HepG2 (cell line): ENCODE measurements around the gene ARFGEF2. TPM values are rescaled to one million over a fixed set of nuclear protein-coding genes. Genes with fewer than 3 reads are reported as not detected.
A peak's percentile ranks its signal among the peaks of the same experiment; 100 is the strongest.

Experiments
- CCDC6 ChIP-seq: sonication (generic); formaldehyde crosslinking; IDR thresholded peaks from 2 replicates; pipeline ENCODE4 v1.8.1; 2022; ENCODE audit warnings: mild to moderate bottlenecking, missing genetic modification reagents, moderate library complexity
- ERF ChIP-seq: IDR thresholded peaks from 2 replicates; pipeline ENCODE4 v1.6.1; 2018; ENCODE audit warnings: missing biosample characterization, missing genetic modification reagents
- FOXA3 ChIP-seq: IDR thresholded peaks from 2 replicates; pipeline ENCODE4 v1.6.1; 2016; ENCODE audit warnings: missing genetic modification reagents, missing compliant biosample characterization
- HOXA3 ChIP-seq: sonication (generic); formaldehyde crosslinking; IDR thresholded peaks from 2 replicates; pipeline ENCODE4 v1.5.0; 2020; ENCODE audit warnings: missing genetic modification reagents
- MAZ ChIP-seq, 2 experiments: sonication (generic) in 1 of 2; formaldehyde crosslinking in 1 of 2; IDR thresholded peaks; 2 replicates each; pipeline versions ENCODE4 v1.5.0 to v1.6.1; 2012 to 2020; ENCODE audit warnings: low read depth in 2 of 2, mild to moderate bottlenecking in 2 of 2, borderline replicate concordance in 1 of 2, improper control_type of control experiment in 1 of 2, low read length in 1 of 2, missing genetic modification reagents in 1 of 2, moderate library complexity in 1 of 2
- NCOA2 ChIP-seq: sonication (generic); formaldehyde crosslinking; IDR thresholded peaks from 2 replicates; pipeline ENCODE4 v1.8.0; 2022; ENCODE audit warnings: inconsistent platforms
- NFE2L2 ChIP-seq: fragments of 150-350 bp; IDR thresholded peaks from 2 replicates; pipeline ENCODE4 v1.6.1; 2014; ENCODE audit warnings: low read length
- REL ChIP-seq: sonication (generic); formaldehyde crosslinking; conservative IDR thresholded peaks from 2 replicates; pipeline ENCODE4 v1.8.0; 2022; ENCODE audit warnings: mild to moderate bottlenecking, missing genetic modification reagents, moderate library complexity
- SRSF1 ChIP-seq: fragments of 200-400 bp; formaldehyde crosslinking; optimal IDR thresholded peaks from 2 replicates; pipeline ENCODE3; 2017; ENCODE audit warnings: mild to moderate bottlenecking, low read depth, low read length, moderate library complexity
- STAG1 ChIP-seq: sonication (generic); formaldehyde crosslinking; IDR thresholded peaks from 2 replicates; pipeline ENCODE4 v1.4.0; 2020; ENCODE audit warnings: missing genetic modification reagents
- TOE1 ChIP-seq: sonication (generic); formaldehyde crosslinking; IDR thresholded peaks from 2 replicates; pipeline ENCODE4 v1.4.0; 2020; ENCODE audit warnings: mild to moderate bottlenecking, missing genetic modification reagents
- ZBTB7B ChIP-seq: sonication (generic); formaldehyde crosslinking; IDR thresholded peaks from 2 replicates; pipeline ENCODE4 v1.4.0; 2020; ENCODE audit warnings: missing genetic modification reagents
- ZFP36L1 ChIP-seq: sonication (generic); formaldehyde crosslinking; IDR thresholded peaks from 2 replicates; pipeline ENCODE4 v1.8.0; 2022; ENCODE audit warnings: mild to moderate bottlenecking, missing genetic modification reagents, moderate library complexity
- ZNF550 ChIP-seq: sonication (generic); formaldehyde crosslinking; IDR thresholded peaks from 2 replicates; pipeline ENCODE4 v1.4.0; 2020; ENCODE audit warnings: mild to moderate bottlenecking, missing genetic modification reagents, borderline replicate concordance
- ZNF83 ChIP-seq: sonication (generic); formaldehyde crosslinking; IDR thresholded peaks from 2 replicates; pipeline ENCODE4 v1.4.0; 2020; ENCODE audit warnings: missing genetic modification reagents, mild to moderate bottlenecking, borderline replicate concordance
- ZNF879 ChIP-seq: sonication (generic); formaldehyde crosslinking; IDR thresholded peaks from 2 replicates; pipeline ENCODE4 v1.8.1; 2023; ENCODE audit warnings: missing genetic modification reagents
- ZSCAN22 ChIP-seq: sonication (generic); formaldehyde crosslinking; IDR thresholded peaks from 2 replicates; pipeline ENCODE4 v1.4.0; 2020; ENCODE audit warnings: mild to moderate bottlenecking, missing genetic modification reagents
- polyA plus RNA-seq, 8 experiments: library from polyadenylated mRNA; depleted of rRNA in 3 of 8; stranded (reverse) in 7 of 8; unstranded in 1 of 8; fragments of >200 nt; fragmentation: Illumina TruSeq in 4 of 8; extraction: Trizol in 4 of 8; gene quantifications; 2 replicates each; pipeline versions ENCODE4 v1.2.1 to v1.2.3, GENCODE V29; 2011 to 2016; ENCODE audit warnings: low read depth in 4 of 8, missing spikeins in 1 of 8, mixed read lengths in 1 of 8; ENCODE audit not compliant: insufficient read depth in 1 of 8
- total RNA-seq, 5 experiments: library from RNA; depleted of rRNA; stranded (reverse); fragments of >200 nt; fragmentation: Illumina TruSeq; extraction: Trizol; gene quantifications; 2 replicates each; pipeline ENCODE4 v1.2.3, GENCODE V29; 2016; ENCODE audit warnings: low read depth in 1 of 5
- TF ChIP-seq, protein P1 (sequence below): sonication (generic); formaldehyde crosslinking; IDR thresholded peaks from 2 replicates; pipeline ENCODE4 v1.5.0; 2020; ENCODE audit warnings: mild to moderate bottlenecking, missing genetic modification reagents

Gene ARFGEF2
- total and polyA plus RNA-seq, 2 of the 13 experiments (the other 11 are each of a cell fraction or from before 2014, with no cell fraction given) = 44.0 to 60.8 TPM

DNA sequence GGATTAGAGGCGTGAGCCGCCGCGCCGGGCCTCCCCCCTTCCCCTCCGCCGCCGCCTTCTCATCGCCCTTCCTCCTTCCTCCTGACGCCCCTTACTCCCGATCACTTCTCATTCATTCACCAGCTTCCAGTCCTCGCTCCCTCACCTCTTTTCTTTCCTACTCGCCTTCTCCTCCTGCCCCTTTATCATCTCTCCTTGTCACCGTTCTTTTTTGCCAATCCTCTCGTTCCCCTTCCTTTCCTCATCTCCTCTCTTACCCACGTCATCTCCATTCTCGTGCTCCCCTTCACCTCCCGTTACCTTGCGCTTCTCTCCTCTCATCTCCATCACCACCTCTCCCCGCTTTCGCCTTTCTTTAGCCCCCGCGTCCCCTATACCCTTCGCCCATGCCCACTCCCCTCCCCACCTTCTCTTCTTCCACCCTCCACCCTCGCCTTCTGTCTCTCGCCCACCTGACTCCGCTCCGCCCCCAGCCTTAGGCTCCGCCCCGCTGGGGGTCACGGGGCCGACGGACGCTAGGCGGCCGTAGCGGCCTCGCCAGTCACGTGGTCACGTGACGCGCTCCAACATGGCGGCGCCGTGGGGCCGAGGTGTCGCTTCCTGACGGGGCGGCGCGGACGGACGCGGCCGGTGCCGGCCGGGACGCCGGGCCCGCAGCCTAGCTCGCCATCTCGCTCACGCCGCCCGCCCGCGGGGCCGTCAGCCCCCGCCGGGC, at the start of gene ARFGEF2 (continued):
- TF ChIP-seq, protein P1, sequence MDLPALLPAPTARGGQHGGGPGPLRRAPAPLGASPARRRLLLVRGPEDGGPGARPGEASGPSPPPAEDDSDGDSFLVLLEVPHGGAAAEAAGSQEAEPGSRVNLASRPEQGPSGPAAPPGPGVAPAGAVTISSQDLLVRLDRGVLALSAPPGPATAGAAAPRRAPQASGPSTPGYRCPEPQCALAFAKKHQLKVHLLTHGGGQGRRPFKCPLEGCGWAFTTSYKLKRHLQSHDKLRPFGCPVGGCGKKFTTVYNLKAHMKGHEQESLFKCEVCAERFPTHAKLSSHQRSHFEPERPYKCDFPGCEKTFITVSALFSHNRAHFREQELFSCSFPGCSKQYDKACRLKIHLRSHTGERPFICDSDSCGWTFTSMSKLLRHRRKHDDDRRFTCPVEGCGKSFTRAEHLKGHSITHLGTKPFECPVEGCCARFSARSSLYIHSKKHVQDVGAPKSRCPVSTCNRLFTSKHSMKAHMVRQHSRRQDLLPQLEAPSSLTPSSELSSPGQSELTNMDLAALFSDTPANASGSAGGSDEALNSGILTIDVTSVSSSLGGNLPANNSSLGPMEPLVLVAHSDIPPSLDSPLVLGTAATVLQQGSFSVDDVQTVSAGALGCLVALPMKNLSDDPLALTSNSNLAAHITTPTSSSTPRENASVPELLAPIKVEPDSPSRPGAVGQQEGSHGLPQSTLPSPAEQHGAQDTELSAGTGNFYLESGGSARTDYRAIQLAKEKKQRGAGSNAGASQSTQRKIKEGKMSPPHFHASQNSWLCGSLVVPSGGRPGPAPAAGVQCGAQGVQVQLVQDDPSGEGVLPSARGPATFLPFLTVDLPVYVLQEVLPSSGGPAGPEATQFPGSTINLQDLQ (CRISPR knock-in tag) = peak; percentile 93; the same call in 1 of the 2 replicates
- TF ChIP-seq ZNF879 (0 out of 2 replicates have a peak, but pooled peaks have one; percentile 8), ZSCAN22 (CRISPR knock-in tag) (no peak), ZNF550 (CRISPR knock-in tag) (no peak), STAG1 (CRISPR knock-in tag) (no peak), ERF (CRISPR knock-in tag) (peak; percentile 88), SRSF1 (peak; percentile 73), CCDC6 (peak; percentile 65), ZBTB7B (CRISPR knock-in tag) (peak; percentile 41; the same call in 1 of the 2 replicates), HOXA3 (CRISPR knock-in tag) (peak; percentile 99), TOE1 (no peak), NCOA2 (0 out of 2 replicates have a peak, but pooled peaks have one; percentile 5), NFE2L2 (no peak), MAZ (IDR thresholded peaks at IDR 0.05; ENCODE audit: borderline replicate concordance, low read depth, low read length) (0 out of 2 replicates have a peak, but pooled peaks have one; percentile 27), MAZ (CRISPR knock-in tag; IDR thresholded peaks at IDR 0.05; ENCODE audit: low read depth) (peak; percentile 99), REL (CRISPR knock-in tag) (peak; percentile 98), ZFP36L1 (CRISPR knock-in tag) (0 out of 2 replicates have a peak, but pooled peaks have one; percentile 12), ZNF83 (CRISPR knock-in tag) (no peak), FOXA3 (peak; percentile 69; the same call in 1 of the 2 replicates)
- TF ChIP-seq, all 625 proteins: peak for 292
